NCI-H187 treated with DMSO at 0.1 percent for 48 hours (cell line): Measurements from ENCODE around the gene GSTM2.
A peak's percentile ranks its signal among the peaks of the same experiment; 100 is the strongest.
"Not testable (repeated sequence)": the region's sequence is repeated elsewhere in the genome, so short reads cannot be mapped to it uniquely, and the experiment has no call there.

Experiments used
- DNase-seq: peaks from one replicate; lab custom pipeline; 2025; lab: John Stamatoyannopoulos, UW

Gene GSTM2

DNA sequence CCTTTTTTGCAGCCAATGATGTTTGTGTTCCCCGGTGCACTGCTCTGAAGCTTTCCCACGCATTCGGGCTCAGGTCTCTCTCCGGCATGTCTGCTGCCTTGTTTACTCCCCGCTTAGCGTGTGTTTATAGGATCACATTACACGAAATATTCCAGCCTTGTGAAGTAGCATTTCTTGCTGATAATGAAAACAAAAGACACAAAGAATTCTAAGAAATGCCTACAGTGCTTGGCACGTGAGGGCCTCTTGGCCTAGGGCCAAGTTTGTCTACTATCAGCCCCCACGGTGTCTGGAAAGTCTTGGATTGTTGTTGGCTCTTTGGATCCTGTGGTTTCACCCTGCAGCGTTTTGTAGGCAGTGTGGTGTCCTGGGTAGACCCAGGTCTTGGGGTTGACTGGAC, 23.2 kb upstream of the GSTM2 start:
- no peak for DNase-seq

DNA sequence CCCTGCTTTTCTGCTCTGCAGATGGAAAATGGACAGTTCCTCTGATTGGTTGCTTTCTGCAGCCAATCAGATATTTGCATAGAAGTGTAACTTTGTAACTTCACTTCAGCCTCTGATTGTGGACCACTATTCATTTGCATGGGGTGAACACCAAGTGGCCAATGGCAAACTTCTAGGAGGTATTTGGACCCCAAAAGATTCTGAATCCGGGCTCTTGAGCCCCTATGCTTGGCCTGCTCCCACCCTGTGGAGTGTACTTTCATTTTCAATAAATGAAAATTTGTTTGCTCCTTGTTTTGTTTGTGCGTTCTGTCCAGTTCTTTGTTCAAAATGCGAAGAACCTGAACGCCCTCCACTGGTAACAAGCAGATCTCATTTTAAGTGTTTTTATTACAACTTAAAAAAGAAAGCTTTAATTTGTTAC, 18.4 kb upstream of the GSTM2 start:
- DNase-seq, result no peak

DNA sequence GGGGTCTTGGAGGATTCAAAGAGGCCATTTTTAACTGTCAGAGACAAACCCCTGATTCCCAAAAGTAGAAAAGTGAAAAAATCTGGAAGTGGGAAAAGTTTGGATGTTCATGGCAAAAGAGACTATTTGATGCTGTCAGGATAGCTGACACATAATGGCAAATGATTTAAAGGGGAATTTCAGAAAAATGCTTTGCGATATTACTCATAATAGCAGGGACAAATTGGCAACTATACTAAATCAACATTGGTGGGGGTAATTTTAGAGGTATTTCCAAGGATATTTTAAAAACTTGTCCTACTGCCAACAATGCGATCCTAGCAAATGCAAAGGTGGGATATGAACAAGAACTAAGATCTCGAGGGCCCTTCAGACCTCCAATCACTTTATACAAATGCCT, 17.2 kb upstream of the GSTM2 start:
- no peak for DNase-seq

DNA sequence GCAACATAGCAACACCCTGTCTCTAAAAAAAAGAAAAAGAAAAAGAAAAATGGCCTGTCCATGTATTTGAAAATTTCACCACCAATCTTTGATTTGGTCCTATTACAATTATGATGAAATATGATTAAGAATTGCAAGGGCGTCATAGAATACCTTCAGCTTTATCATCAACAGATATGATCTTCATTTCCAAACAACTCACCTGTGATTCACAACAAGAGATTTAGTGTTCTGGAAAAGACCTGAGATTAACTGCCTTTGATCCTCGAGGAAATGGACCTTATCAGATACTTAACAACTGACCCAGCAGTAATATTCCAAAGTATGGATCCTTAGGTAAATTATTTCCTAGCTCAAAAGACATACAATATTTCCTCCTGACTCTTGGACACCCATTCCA, 15.5 kb upstream of the GSTM2 start:
- DNase-seq, result no peak

DNA sequence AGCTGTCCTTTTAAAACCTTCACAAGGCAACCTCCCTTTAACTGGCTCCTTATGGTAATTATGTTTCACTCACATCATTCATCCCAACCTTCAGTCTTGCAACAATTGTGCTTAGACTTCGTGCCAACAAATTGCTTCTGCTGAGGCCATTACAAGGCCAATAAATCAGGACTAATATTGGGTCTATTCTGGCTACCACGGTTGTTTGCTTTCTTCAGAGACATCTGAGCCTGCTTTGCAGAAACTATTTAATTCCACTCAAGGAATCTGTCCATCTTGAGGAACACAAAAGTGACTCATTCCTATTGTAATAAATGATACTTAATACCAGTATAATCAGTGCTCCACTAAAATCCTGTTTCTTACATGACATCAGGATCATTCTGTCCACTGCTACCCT, 14.6 kb upstream of the GSTM2 start:
- DNase-seq, result no peak

DNA sequence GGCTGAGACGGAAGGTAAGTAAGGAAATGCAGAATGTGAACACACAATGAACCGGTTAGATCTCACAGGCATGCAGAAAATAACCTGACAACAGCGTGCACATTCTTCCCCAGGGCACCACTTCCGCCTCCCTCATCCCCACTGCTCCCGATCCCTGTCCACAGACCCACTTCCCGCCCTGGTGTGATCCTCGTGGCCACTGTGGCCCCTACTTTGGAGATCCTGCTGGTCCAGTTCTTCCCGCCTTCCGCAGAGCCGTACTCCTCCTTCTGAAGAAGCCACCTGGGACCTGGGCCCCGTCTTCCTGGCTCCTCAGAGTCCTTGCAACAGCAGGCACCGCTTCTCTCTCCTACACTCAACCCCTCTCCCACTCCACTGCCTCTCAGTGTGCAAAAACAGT, 13.3 kb upstream of the GSTM2 start:
- DNase-seq, result no peak

DNA sequence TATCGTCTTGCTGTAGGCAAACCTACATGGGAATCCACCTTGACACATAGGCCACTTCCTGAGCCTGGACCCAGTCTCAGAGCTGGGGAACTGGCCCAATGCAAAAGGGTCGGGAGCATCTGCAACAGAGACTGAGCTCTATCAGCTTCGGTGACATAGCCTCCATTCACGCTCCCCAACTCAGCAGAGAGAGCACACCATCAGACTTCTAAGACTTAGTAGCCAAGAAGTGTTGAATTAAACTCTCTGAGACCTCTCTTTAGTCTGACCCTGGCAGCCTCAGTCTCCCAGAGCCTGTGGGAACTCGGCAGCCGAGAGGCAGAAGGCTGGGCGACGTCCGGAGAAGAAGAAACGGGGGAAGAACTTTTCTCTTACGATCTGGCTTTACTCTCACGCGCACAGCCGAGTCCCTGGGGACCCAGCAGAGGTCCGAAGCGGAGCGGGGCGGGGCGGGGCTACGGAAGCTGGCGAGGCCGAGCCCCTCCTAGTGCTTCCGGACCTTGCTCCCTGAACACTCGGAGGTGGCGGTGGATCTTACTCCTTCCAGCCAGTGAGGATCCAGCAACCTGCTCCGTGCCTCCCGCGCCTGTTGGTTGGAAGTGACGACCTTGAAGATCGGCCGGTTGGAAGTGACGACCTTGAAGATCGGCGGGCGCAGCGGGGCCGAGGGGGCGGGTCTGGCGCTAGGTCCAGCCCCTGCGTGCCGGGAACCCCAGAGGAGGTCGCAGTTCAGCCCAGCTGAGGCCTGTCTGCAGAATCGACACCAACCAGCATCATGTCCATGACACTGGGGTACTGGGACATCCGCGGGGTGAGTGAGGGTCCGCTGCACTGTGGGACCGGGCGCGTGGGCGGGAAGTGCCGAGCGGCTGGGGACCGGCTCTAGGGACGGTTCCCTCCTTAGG, 12.0 kb upstream of the GSTM2 start, which contains the start of gene GSTM4:
TSS of gene GSTM4 (plus strand) at position 485 of the 905 bp plus-strand sequence. CDS start at position 776, 291 bp downstream.
- DNase-seq, result no peak

DNA sequence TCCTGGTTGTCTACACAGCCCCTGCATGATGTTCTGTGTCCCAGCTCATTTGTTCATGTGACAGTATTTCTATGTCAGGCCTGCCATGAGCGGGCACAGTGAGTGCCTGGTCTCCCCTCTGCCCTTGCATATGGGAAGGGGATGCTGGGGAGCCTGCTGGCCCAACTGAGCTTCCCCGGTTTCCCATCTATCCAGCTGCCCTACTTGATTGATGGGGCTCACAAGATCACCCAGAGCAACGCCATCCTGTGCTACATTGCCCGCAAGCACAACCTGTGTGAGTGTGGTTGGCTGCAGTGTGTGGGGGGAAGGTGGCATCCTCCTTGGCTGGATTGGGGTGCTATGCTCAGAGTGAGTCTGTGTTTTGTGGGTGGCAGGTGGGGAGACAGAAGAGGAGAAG, 10.5 kb upstream of the GSTM2 start:
- DNase-seq, result no peak

DNA sequence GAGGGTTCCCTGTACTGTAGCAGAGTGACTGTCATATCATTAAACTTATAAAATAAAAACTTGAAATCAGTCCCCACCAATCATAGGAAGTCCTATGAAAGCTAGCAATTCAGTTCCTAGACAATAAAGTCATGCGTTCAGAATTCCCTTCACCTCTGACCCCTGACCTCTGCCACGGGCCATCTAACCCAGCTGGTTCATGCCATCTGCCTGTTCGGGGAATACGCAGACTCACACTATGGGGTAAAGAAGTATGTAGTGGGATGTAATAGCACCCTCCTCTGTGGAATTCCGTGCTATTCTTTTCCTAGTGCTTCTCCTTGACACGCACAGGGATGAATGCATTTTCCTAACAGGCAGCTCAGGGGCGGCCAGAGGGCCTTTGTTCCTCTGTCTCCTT, 9.9 kb upstream of the GSTM2 start:
- DNase-seq, result no peak

DNA sequence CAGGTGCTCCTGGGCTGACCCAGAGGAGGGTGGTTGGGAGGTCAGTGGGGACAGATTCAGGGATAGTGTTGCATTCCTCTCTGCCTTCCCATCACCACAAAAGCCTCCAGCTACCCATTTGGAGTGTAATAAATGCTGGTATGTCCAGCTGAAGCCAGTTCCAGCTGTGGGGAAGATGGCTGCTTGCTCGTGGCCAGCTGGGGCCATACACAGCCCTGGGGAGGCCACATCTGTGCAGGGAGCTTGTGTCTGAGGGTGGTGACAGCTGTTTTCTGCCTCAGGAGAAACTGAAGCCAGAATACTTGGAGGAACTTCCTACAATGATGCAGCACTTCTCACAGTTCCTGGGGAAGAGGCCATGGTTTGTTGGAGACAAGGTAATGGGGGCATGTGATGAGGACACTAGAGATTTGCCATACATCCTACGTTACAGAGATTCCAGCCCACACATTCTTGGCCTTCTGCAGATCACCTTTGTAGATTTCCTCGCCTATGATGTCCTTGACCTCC, 9.3 kb upstream of the GSTM2 start:
- DNase-seq, result no peak

DNA sequence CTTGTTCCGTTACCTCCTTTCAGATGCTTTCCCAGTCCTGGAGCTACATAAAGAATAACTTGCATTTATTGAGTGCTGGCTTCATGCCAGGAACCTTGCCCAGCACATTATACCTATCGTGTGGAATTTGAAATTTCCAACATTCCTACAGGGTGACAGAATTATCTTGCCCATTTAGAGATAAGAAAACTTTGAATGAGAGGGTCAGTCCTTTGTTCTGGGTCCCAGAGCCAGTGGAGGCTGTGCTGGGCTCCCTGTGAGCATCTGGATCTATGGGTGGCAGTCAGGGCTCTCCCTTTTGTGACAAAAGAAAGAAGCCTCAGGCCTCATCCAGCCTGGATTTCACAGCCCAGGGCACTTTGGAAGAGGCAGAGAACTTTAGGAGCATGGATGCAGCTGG, 8.7 kb upstream of the GSTM2 start:
- no peak for DNase-seq

DNA sequence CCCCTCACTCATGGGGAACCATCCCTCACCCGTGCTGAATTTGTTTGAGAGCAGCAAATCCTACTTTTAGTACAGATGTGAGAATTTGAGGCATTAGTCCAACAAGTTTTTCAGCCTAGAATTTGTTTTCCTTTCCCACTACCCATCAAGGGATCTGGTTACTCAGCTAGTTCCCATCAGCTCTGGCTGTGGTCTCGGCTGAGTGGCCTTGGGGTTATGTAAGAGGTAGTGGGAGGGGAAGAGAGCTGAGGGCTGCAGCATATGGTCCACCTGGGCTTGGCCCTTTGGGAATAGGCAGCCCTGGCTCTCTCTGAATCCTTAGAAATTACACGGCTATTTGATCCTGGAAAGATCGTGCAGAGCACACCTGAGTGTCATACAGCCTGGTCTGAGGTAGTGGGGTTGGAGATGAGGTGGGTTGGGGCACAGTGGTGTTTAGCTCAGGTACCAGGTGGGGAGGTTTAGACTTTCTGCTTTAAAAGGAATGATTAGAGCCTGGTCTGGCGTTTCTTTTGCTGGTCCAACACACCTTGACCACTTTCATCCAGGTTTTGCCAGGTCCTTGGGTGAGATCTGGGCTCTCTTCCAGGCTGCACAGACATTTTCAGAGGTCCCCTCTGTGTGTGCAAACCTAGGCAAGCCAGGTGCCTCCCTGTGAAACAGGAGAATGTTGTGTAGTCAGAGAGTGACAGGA, 7.7 kb upstream of the GSTM2 start:
- DNase-seq, result peak; percentile 81

DNA sequence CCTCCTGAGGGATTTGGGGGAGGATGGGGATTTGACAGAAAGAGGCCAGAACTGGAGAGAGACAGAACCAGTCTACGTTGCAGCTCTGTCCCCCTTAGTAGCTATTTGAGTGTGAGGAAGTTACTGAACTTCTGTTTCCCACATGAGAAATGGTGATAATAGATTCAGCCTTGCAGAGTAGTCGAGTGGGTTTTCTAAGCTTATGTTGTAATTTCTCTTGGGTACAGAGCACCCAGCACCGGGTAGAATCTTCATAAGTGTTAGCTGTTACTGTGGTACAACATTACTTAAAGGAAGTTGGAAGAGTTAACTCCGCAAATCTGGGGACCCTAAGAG, 7.2 kb upstream of the GSTM2 start:
- not testable (repeated sequence) for DNase-seq

DNA sequence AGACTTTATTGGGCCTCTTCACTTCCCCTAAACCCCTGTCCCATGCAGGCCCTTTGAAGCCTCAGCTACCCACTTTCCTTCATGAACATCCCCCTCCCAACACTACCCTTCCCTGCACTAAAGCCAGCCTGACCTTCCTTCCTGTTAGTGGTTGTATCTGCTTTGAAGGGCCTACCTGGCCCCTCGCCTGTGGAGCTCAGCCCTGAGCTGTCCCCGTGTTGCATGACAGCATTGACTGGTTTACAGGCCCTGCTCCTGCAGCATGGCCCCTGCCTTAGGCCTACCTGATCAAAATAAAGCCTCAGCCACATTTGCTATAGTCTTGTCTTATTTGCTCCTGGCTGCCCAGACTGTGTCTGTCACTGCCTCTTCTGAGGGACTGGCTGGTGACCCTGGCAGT, 6.5 kb upstream of the GSTM2 start:
- no peak for DNase-seq

DNA sequence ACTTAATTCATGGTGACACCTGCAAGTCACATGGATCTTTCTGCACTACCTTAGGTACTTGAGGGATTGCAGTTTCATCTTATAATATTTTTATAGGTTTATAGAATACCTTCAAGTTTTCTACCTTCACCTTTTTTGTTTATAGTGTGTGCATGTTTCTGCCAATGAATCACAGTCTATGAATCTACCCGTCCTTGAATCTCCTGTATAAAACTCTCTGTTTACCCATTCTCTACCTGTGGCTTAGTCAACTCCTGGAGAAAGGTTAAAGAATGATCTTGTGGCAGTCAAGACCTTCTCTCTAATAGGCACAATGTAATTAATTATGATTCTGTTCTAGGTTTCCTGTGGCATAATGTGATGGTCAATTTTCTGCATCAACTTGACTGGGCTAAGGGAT, 3.2 kb upstream of the GSTM2 start:
- DNase-seq, result no peak

DNA sequence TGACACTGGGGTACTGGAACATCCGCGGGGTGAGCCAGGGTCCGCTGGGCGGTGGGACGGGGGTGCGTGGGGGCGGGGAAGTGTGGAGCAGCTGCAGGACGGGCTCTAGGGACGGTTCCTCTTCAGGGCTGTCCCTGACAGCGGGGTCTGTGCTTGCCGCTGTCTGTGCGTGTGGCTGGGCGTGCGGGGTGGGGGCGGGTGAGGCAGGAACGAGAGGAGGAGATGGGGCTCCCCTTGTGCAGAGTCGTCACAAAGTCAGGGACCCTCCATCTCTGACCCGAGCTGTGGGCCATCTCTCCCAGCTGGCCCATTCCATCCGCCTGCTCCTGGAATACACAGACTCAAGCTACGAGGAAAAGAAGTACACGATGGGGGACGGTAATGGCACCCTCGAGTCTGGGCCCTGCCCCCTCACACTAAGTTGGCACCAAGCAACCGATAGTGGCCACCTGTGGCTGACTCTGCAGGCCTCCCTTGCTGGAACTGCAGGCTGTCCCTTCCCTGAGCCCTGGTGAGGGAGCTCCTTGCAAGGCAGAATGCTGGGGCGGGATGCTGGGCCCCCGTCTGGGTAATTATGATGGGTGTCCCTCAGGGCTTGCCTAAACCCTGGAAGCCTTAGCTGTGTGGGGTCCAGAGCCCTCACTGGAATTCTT, 392 bp downstream of the GSTM2 start:
- DNase-seq, result no peak

DNA sequence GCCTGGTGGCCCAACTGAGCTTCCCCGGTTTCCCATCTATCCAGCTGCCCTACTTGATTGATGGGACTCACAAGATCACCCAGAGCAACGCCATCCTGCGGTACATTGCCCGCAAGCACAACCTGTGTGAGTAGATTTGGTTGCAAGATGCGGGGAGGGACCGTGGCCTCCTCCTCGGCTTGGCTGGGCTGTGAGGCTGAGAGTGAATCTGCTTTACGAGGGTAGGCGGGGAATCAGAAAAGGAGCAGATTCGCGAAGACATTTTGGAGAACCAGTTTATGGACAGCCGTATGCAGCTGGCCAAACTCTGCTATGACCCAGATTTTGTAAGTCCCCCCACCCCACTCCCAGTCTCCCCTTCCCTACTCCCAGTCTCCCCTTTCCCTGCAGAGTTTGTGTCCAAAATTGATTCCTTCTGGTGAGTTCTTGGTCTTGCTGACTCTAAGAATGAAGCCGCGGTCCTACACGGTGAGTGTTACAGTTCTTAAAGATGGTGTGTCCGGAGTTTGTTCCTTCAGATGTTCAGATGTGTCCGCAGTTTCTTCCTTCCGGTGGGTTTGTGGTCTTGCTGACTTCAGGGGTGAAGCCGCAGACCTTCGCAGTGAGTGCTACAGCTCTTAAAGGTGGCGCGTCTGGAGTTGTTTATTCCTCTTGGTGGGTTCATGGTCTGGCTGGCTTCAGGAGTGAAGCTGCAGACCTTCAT, 1.5 kb downstream of the GSTM2 start:
- DNase-seq, result no peak

DNA sequence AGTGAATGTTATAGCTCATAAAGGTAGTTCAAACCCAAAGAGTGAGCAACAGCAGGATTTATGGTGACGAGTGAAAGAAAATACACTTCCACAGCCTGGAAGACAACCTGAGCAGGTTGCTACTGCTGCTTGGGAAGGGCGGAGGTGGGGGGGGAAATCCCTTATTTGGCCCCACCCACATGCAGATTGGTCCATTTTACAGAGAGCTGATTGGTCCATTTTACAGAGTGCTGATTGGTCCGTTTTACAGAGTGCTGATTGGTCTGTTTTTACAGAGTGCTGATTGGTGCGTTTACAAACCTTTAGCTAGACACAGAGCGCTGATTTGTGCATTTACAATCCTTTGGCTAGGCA, 2.1 kb downstream of the GSTM2 start:
- DNase-seq, result not testable (repeated sequence)

DNA sequence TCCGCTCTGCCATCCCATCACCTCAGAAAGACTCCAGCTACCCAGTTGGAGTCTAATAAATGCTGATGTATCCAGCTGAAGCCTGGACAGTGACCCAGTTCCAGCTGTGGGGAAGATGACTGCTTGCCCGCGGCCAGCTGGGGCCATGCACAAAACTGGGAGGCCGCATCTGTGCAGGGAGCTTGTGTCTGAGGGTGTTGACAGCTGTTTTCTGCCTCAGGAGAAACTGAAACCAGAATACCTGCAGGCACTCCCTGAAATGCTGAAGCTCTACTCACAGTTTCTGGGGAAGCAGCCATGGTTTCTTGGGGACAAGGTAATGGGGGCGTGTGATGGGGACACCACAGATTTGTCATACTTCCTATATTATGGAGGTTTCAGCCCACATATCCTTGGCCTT, 3.2 kb downstream of the GSTM2 start:
- no peak for DNase-seq

DNA sequence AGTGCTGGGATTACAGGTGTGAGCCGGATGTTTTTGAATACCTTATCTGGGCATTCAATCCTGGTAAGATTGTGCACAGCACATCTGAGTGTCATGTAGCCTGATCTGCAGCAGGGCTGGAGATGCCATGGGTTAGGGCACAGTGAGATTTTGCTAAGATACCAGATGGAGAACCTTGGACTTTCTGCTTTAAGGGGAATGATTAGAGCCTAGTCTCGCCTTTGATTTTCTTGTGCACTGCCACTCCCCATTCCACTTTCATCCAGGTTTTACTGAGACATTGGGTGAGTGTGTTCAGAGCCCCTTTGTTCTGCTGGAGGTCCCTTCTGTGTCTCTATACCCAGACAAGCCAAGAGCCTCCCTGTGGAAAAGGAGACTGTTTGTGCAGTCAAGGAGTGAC, 6.0 kb downstream of the GSTM2 start:
- not testable (repeated sequence) for DNase-seq

DNA sequence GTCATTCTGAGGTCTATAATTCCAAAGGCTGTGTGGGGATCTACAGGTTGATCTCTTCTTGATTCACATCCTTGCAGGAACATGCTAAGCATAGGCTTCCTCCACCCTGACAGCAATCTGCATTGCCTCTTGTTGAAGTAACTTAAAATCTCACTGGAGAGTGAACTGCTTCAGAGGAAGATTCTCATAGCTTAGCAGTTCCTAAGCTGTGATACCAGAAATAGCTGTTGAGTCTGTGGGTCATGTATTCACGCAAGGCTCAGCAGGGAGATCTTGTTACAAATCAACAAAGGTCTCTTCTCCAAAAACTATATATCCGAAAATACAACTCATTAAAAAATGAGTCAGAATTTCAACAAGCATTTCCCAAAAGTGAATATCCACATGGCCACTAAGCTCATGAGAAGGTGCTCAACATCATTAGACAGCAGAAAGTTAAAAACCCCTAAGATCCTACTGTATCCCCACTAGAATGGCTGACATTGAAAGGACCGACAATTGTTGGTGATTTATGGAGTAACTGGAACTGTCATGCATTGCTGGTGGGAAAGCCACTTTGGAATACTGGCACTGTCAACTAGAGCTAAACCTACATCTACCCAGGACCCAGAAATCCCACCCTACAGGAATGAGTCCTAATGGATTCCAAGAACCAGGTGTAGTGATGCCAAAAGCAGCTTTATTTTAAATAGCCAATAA, 9.0 kb downstream of the GSTM2 start:
- DNase-seq, result not testable (repeated sequence)

DNA sequence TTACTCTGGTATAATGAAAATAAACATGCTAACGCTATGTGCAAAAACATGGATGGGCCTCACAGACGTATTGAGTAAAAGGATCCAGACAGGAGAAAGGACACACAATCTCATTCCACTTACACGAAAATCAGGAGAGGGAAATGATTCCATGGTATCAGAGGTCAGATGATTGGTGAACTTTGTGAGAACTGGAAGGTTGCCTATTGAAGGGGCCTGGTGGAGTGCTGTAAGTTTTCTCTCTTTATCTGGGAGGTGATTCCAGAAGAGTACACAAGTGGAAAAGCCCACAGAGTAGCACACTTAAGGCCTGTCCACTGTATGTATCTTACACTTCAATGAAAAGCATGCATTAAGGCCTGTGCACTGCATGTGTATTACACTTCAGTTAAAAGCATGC, 9.6 kb downstream of the GSTM2 start:
- DNase-seq, result no peak
